Liver (tissue), 9 donors: Measurements from ENCODE around the gene GOLGA7B. TPM values are rescaled to one million over a fixed set of nuclear protein-coding genes. Genes with fewer than 3 reads are reported as not detected.

Experiments used
- DNase-seq: peaks from one replicate; pipeline ENCODE4 v3.0.0-alpha.2; 2017; ENCODE audit warnings: low spot score
- H3K27ac ChIP-seq, 2 donors: one replicate each; pipeline ENCODE4 v1.7.0; 2013; ENCODE audit warnings: inconsistent platforms in 2 of 2, low read length in 2 of 2, control low read depth in 1 of 2, low read depth in 1 of 2, mild to moderate bottlenecking in 1 of 2
- H3K27me3 ChIP-seq, 4 donors: one replicate each; pipeline versions ENCODE4 v1.6.1 to v1.7.0; 2013; ENCODE audit warnings: low read length in 3 of 4, inconsistent platforms in 1 of 4, mild to moderate bottlenecking in 1 of 4, moderate library complexity in 1 of 4; ENCODE audit not compliant: control insufficient read depth in 4 of 4, insufficient read depth in 4 of 4
- H3K36me3 ChIP-seq, 4 donors: one replicate each; pipeline versions ENCODE4 v1.6.1 to v1.7.0; 2013; ENCODE audit warnings: low read length in 3 of 4, mild to moderate bottlenecking in 3 of 4, low read depth in 1 of 4, moderate library complexity in 1 of 4; ENCODE audit not compliant: control insufficient read depth in 4 of 4, insufficient read depth in 3 of 4
- H3K4me1 ChIP-seq, 4 donors: one replicate each; pipeline versions ENCODE4 v1.6.1 to v1.7.0; 2013; ENCODE audit warnings: low read length in 3 of 4, mild to moderate bottlenecking in 3 of 4, moderate library complexity in 1 of 4; ENCODE audit not compliant: control insufficient read depth in 4 of 4, insufficient read depth in 4 of 4
- H3K4me3 ChIP-seq, 3 donors: one replicate each; pipeline versions ENCODE4 v1.6.1 to v1.7.0; 2013; ENCODE audit warnings: low read length in 3 of 3, control low read depth in 1 of 3, low read depth in 1 of 3, mild to moderate bottlenecking in 1 of 3
- H3K9ac ChIP-seq, 2 donors: one replicate each; pipeline ENCODE4 v1.7.0; 2013; ENCODE audit warnings: low read length in 2 of 2, mild to moderate bottlenecking in 2 of 2, moderate library complexity in 2 of 2, control low read depth in 1 of 2, low read depth in 1 of 2
- H3K9me3 ChIP-seq, 4 donors: one replicate each; pipeline versions ENCODE4 v1.6.1 to v1.7.0; 2013; ENCODE audit warnings: low read length in 3 of 4; ENCODE audit not compliant: control insufficient read depth in 4 of 4
- ATF3 ChIP-seq: IDR thresholded peaks from 2 replicates; pipeline ENCODE4 v1.6.1; 2016; ENCODE audit warnings: antibody characterized with exemption
- CTCF ChIP-seq: fragments of 150-350 bp; IDR thresholded peaks from 2 replicates; pipeline ENCODE4 v1.5.1; 2017; ENCODE audit warnings: improper control_type of control experiment, low read depth, low read length; ENCODE audit not compliant: missing input control
- EGR1 ChIP-seq, 2 donors: IDR thresholded peaks; 2 replicates each; pipeline ENCODE4 v1.6.1; 2016 to 2018; ENCODE audit warnings: antibody characterized with exemption in 2 of 2, low read depth in 2 of 2
- FOXA2 ChIP-seq: IDR thresholded peaks from 2 replicates; pipeline ENCODE4 v1.6.1; 2016; ENCODE audit warnings: antibody characterized with exemption
- GABPA ChIP-seq, 2 donors: IDR thresholded peaks in 1 of 2; conservative IDR thresholded peaks in 1 of 2; 2 replicates each; pipeline ENCODE4 v1.6.1; 2016; ENCODE audit warnings: antibody characterized with exemption in 2 of 2, mild to moderate bottlenecking in 1 of 2, moderate library complexity in 1 of 2
- HNF4A ChIP-seq, 2 donors: conservative IDR thresholded peaks; 2 replicates each; pipeline ENCODE4 v1.6.1; 2016; ENCODE audit warnings: antibody characterized with exemption in 2 of 2, mild to moderate bottlenecking in 2 of 2
- HNF4G ChIP-seq: IDR thresholded peaks from 2 replicates; pipeline ENCODE4 v1.6.1; 2016; ENCODE audit warnings: antibody characterized with exemption
- JUND ChIP-seq, 2 donors: IDR thresholded peaks; 2 replicates each; pipeline ENCODE4 v1.6.1; 2016; ENCODE audit warnings: antibody characterized with exemption in 2 of 2
- MAX ChIP-seq: IDR thresholded peaks from 2 replicates; pipeline ENCODE4 v1.6.1; 2016; ENCODE audit warnings: antibody characterized with exemption
- NR2F2 ChIP-seq: IDR thresholded peaks from 2 replicates; pipeline ENCODE4 v1.6.1; 2016; ENCODE audit warnings: antibody characterized with exemption
- RAD21 ChIP-seq, 2 donors: IDR thresholded peaks; 2 replicates each; pipeline ENCODE4 v1.6.1; 2016; ENCODE audit warnings: antibody characterized with exemption in 2 of 2, mild to moderate bottlenecking in 2 of 2
- REST ChIP-seq: IDR thresholded peaks from 2 replicates; pipeline ENCODE4 v1.6.1; 2016; ENCODE audit warnings: antibody characterized with exemption, mild to moderate bottlenecking
- RXRA ChIP-seq, 2 donors: IDR thresholded peaks; 2 replicates each; pipeline ENCODE4 v1.6.1; 2017 to 2018; ENCODE audit warnings: antibody characterized with exemption in 2 of 2, mild to moderate bottlenecking in 1 of 2
- SP1 ChIP-seq: IDR thresholded peaks from 2 replicates; pipeline ENCODE4 v1.6.1; 2018; ENCODE audit warnings: antibody characterized with exemption, mild to moderate bottlenecking
- TAF1 ChIP-seq: conservative IDR thresholded peaks from 2 replicates; pipeline ENCODE4 v1.6.1; 2016; ENCODE audit warnings: antibody characterized with exemption, mild to moderate bottlenecking
- YY1 ChIP-seq: IDR thresholded peaks from 2 replicates; pipeline ENCODE4 v1.6.1; 2016; ENCODE audit warnings: antibody characterized with exemption, mild to moderate bottlenecking
- WGBS: extraction: QIAGEN DNeasy Blood & Tissue Kit; methylation state at CpG from one replicate; pipeline ENCODE4 v1.1.7; 2013; 5-methylcytosine and 5-hydroxymethylcytosine counted together
- polyA plus RNA-seq, 2 donors: library from polyadenylated mRNA; stranded (reverse) in 1 of 2; unstranded in 1 of 2; fragments of 200-250 nt in 1 of 2; fragments of >200 nt in 1 of 2; fragmentation: Nextera tagmentation in 1 of 2; extraction: Ambion mirVana in 1 of 2; gene quantifications; one replicate each; pipeline versions ENCODE4 v1.2.1 to v1.2.3, GENCODE V29; 2013 to 2015
- total RNA-seq, 2 donors: library from RNA; depleted of rRNA; stranded (reverse); fragments of >200 nt; gene quantifications; one replicate each; pipeline ENCODE4 v1.2.3, GENCODE V29; 2014
- donor health status: healthy.
- donor health status: healthy.
- donor health status: healthy.
- donor health status: healthy.
- donor health status: healthy.

Gene GOLGA7B
- total and polyA plus RNA-seq, 4 donors = 0.05 to 0.63 (median 0.40) TPM

- Histone ChIP-seq H3K36me3 (no peaks in the 10 kb centered on the region), H3K9me3 (no peaks in the 10 kb centered on the region), H3K9ac (no peak overlapping the region), H3K4me3 (no peak overlapping the region), H3K27me3 (no peaks in the 10 kb centered on the region), H3K27ac (no peak overlapping the region), H3K4me1 (peaks cover 0 to 9% (median 3%) of the 10 kb centered on the region in 4 donors)
- DNase-seq = no peak
- WGBS = 82% methylated on average over 8 of the region's 8 CpGs
- no peak for TF ChIP-seq RXRA (IDR thresholded peaks at IDR 0.05)
- TF ChIP-seq TAF1 = no peak
- no peak for TF ChIP-seq NR2F2
- TF ChIP-seq HNF4G = no peak
- no peak for TF ChIP-seq JUND (IDR thresholded peaks at IDR 0.05)
- no peak for TF ChIP-seq MAX
- TF ChIP-seq RAD21 (IDR thresholded peaks at IDR 0.05) = no peak
- no peak for TF ChIP-seq EGR1 (IDR thresholded peaks at IDR 0.05; ENCODE audit: low read depth in 2 of 2)
- no peak for TF ChIP-seq GABPA (IDR thresholded peaks at IDR 0.05 in 1 of 2, conservative IDR thresholded peaks at IDR 0.05 in 1 of 2)
- no peak for TF ChIP-seq YY1
- TF ChIP-seq ATF3 = no peak
- no peak for TF ChIP-seq HNF4A (conservative IDR thresholded peaks at IDR 0.05)
- TF ChIP-seq CTCF = no peak
- no peak for TF ChIP-seq REST
These were observed 21.3 kb downstream of the GOLGA7B start for GRCh38 chr10:97870990-97871389.

GRCh38 chr10:97873569-97873968 is 23.9 kb downstream of the GOLGA7B start:
- Histone ChIP-seq H3K4me1 (peaks cover 0 to 9% (median 3%) of the 10 kb centered on the region in 4 donors), H3K9me3 (no peaks in the 10 kb centered on the region), H3K4me3 (no peak overlapping the region), H3K36me3 (no peaks in the 10 kb centered on the region), H3K27me3 (no peaks in the 10 kb centered on the region), H3K27ac (no peak overlapping the region), H3K9ac (no peak overlapping the region)
- TF ChIP-seq FOXA2 (no peak), CTCF (no peak), ATF3 (no peak), REST (no peak), NR2F2 (no peak), MAX (no peak), EGR1 (IDR thresholded peaks at IDR 0.05; ENCODE audit: low read depth in 2 of 2) (no peak), SP1 (no peak), GABPA (IDR thresholded peaks at IDR 0.05 in 1 of 2, conservative IDR thresholded peaks at IDR 0.05 in 1 of 2) (no peak), RXRA (IDR thresholded peaks at IDR 0.05) (no peak), HNF4G (no peak), YY1 (no peak)
- 71% methylated on average over 6 of the region's 6 CpGs for WGBS
- no peak for DNase-seq
